H1 (cell line): ENCODE data around the gene MYCBP2. TPM values are rescaled to one million over a fixed set of nuclear protein-coding genes. Genes with fewer than 3 reads are reported as not detected.

Experiments
- CTCF ChIA-PET: fragments of 300-600 bp; sonication (Branson Sonifier 250); formaldehyde crosslinking; loops from one replicate; lab custom pipeline; 2021; ENCODE audit not compliant: partially characterized antibody; lab: Charles Lee
- POLR2A ChIA-PET: fragments of 300-600 bp; sonication (Branson Sonifier 250); formaldehyde crosslinking; loops from one replicate; lab custom pipeline; 2021; ENCODE audit warnings: inconsistent platforms; ENCODE audit not compliant: partially characterized antibody; lab: Charles Lee
- DNase-seq, 2 experiments: peaks; one replicate each; pipeline versions ENCODE4 v3.0.0 to v3.0.0-alpha.2; 2010 to 2022; ENCODE audit warnings: low spot score in 2 of 2, low read depth in 1 of 2, mixed read lengths in 1 of 2
- FAIRE-seq: peaks from 2 replicates; lab custom pipeline; 2011; peaks lifted over from hg19 to GRCh38; lab: Jason Lieb, UNC
- H2AFZ ChIP-seq: 2 replicates; pipeline ENCODE4 v1.8.1; 2012; ENCODE audit warnings: low read length, inconsistent platforms
- H2AK5ac ChIP-seq: 2 replicates; pipeline ENCODE4 v1.6.1; 2013; ENCODE audit warnings: low read depth, low read length
- H2BK120ac ChIP-seq: replicated peaks from 2 replicates; pipeline ENCODE3; 2013; ENCODE audit warnings: low read depth, low read length, inconsistent platforms
- H2BK12ac ChIP-seq: 2 replicates; pipeline ENCODE4 v1.6.1; 2013; ENCODE audit warnings: low read depth, low read length
- H2BK15ac ChIP-seq: 2 replicates; pipeline ENCODE4 v1.6.1; 2013; ENCODE audit warnings: low read length
- H2BK20ac ChIP-seq: 2 replicates; pipeline ENCODE4 v1.6.1; 2013; ENCODE audit warnings: low read length
- H2BK5ac ChIP-seq: 2 replicates; pipeline ENCODE4 v1.6.1; 2013; ENCODE audit warnings: low read depth, low read length
- H3K14ac ChIP-seq: 2 replicates; pipeline ENCODE4 v1.6.1; 2013; ENCODE audit warnings: inconsistent platforms; ENCODE audit not compliant: insufficient read length
- H3K18ac ChIP-seq: 2 replicates; pipeline ENCODE4 v1.6.1; 2013; ENCODE audit warnings: low read length; ENCODE audit errors: extremely low read depth
- H3K23ac ChIP-seq: 2 replicates; pipeline ENCODE4 v1.6.1; 2013; ENCODE audit warnings: inconsistent platforms; ENCODE audit not compliant: insufficient read length
- H3K23me2 ChIP-seq: 2 replicates; pipeline ENCODE4 v1.6.1; 2013; ENCODE audit warnings: low read depth, low read length
- H3K27ac ChIP-seq: 2 replicates; pipeline ENCODE4 v1.6.1; 2011; ENCODE audit warnings: low read depth, low read length, inconsistent platforms
- H3K27me3 ChIP-seq, 4 experiments: replicated peaks in 1 of 4; 1 replicate in 1 of 4; 2 replicates in 3 of 4; pipeline versions ENCODE4 v1.6.1 to v1.8.1; 2011 to 2013; ENCODE audit warnings: low read length in 3 of 4, mild to moderate bottlenecking in 3 of 4, inconsistent platforms in 2 of 4, mixed read lengths in 2 of 4, moderate library complexity in 1 of 4; ENCODE audit not compliant: control insufficient read depth in 3 of 4, insufficient read depth in 3 of 4; ENCODE audit errors: extremely low read depth in 1 of 4
- H3K36me3 ChIP-seq, 4 experiments: 2 replicates each; pipeline versions ENCODE4 v1.6.1 to v1.8.1; 2011 to 2013; ENCODE audit warnings: mild to moderate bottlenecking in 4 of 4, low read length in 3 of 4, moderate library complexity in 2 of 4, control low read depth in 1 of 4, inconsistent platforms in 1 of 4; ENCODE audit not compliant: insufficient read depth in 4 of 4, control insufficient read depth in 2 of 4
- H3K4ac ChIP-seq: replicated peaks from 2 replicates; pipeline ENCODE3; 2013; ENCODE audit warnings: low read length, low read depth, mixed read lengths, inconsistent platforms; ENCODE audit not compliant: insufficient read length
- H3K4me1 ChIP-seq, 4 experiments: replicated peaks in 1 of 4; 1 replicate in 1 of 4; 2 replicates in 3 of 4; pipeline versions ENCODE4 v1.6.1 to v1.8.1; 2011 to 2013; ENCODE audit warnings: low read length in 3 of 4, inconsistent platforms in 2 of 4, mixed read lengths in 1 of 4; ENCODE audit not compliant: insufficient read depth in 4 of 4, control insufficient read depth in 3 of 4
- H3K4me2 ChIP-seq, 2 experiments: 2 replicates each; pipeline versions ENCODE4 v1.6.1 to v1.8.1; 2011 to 2013; ENCODE audit warnings: low read depth in 2 of 2, low read length in 2 of 2, control low read depth in 1 of 2, inconsistent platforms in 1 of 2, mild to moderate bottlenecking in 1 of 2; ENCODE audit not compliant: insufficient read depth in 1 of 2
- H3K4me3 ChIP-seq, 4 experiments: fragments of 200-600, 300-600 bp in 1 of 4; sonication (generic), shearing (Covaris generic), sonication (Bioruptor Twin) in 1 of 4; 2 replicates each; pipeline versions ENCODE4 v1.5.1 to v1.8.1; 2011 to 2016; ENCODE audit warnings: low read length in 4 of 4, low read depth in 3 of 4, control low read depth in 2 of 4, inconsistent platforms in 2 of 4, mild to moderate bottlenecking in 2 of 4, mixed read lengths in 1 of 4, moderate library complexity in 1 of 4; ENCODE audit not compliant: insufficient read depth in 2 of 4; ENCODE audit errors: extremely low read depth in 1 of 4
- H3K56ac ChIP-seq: replicated peaks from 2 replicates; pipeline ENCODE3; 2013; ENCODE audit warnings: low read depth, mild to moderate bottlenecking, mixed read lengths, low read length, inconsistent platforms; ENCODE audit not compliant: insufficient read length
- H3K79me1 ChIP-seq: 2 replicates; pipeline ENCODE4 v1.6.1; 2013; ENCODE audit warnings: low read depth, low read length, control low read depth
- H3K79me2 ChIP-seq, 2 experiments: 2 replicates each; pipeline versions ENCODE4 v1.6.1 to v1.8.1; 2012 to 2013; ENCODE audit warnings: low read length in 2 of 2, mild to moderate bottlenecking in 2 of 2, inconsistent platforms in 1 of 2; ENCODE audit not compliant: insufficient read depth in 2 of 2, control insufficient read depth in 1 of 2
- H3K9ac ChIP-seq, 4 experiments: replicated peaks in 1 of 4; 1 replicate in 1 of 4; 2 replicates in 3 of 4; pipeline versions ENCODE4 v1.6.1 to v1.8.1; 2011 to 2013; ENCODE audit warnings: low read depth in 3 of 4, low read length in 3 of 4, control low read depth in 2 of 4, mild to moderate bottlenecking in 2 of 4, moderate library complexity in 2 of 4, inconsistent platforms in 1 of 4; ENCODE audit errors: extremely low read depth in 1 of 4
- H3K9me3 ChIP-seq, 2 experiments: 2 replicates each; pipeline versions ENCODE4 v1.6.1 to v1.8.1; 2012 to 2013; ENCODE audit warnings: mild to moderate bottlenecking in 2 of 2, moderate library complexity in 2 of 2, control low read depth in 1 of 2, inconsistent platforms in 1 of 2, low read depth in 1 of 2, low read length in 1 of 2, mixed read lengths in 1 of 2; ENCODE audit not compliant: insufficient read depth in 2 of 2
- H4K20me1 ChIP-seq, 2 experiments: replicated peaks in 1 of 2; 2 replicates each; pipeline versions ENCODE3 to v1.8.1; 2011 to 2013; ENCODE audit warnings: inconsistent platforms in 2 of 2, low read length in 2 of 2, mild to moderate bottlenecking in 1 of 2; ENCODE audit not compliant: insufficient read depth in 2 of 2, control insufficient read depth in 1 of 2
- H4K5ac ChIP-seq: 2 replicates; pipeline ENCODE4 v1.6.1; 2013; ENCODE audit warnings: low read length, low read depth, mixed read lengths, inconsistent platforms; ENCODE audit not compliant: insufficient read length
- H4K8ac ChIP-seq: 2 replicates; pipeline ENCODE4 v1.8.0; 2013; ENCODE audit warnings: mild to moderate bottlenecking, moderate library complexity, low read length, inconsistent platforms; ENCODE audit not compliant: insufficient read depth; ENCODE audit errors: extremely low read depth
- H4K91ac ChIP-seq: replicated peaks from 2 replicates; pipeline ENCODE3; 2013; ENCODE audit warnings: low read length, mixed read lengths, inconsistent platforms; ENCODE audit not compliant: insufficient read length
- ATF2 ChIP-seq: IDR thresholded peaks from 2 replicates; pipeline ENCODE4 v1.6.1; 2012; ENCODE audit warnings: low read length, inconsistent platforms
- BCL11A ChIP-seq, 2 experiments: IDR thresholded peaks; one replicate each; pipeline ENCODE4 v1.6.1; 2011; ENCODE audit warnings: low read depth in 2 of 2, low read length in 2 of 2, mild to moderate bottlenecking in 2 of 2
- CBX5 ChIP-seq: fragments of 300-800, 300-1000 bp; sonication (generic); IDR thresholded peaks from 2 replicates; pipeline ENCODE4 v1.7.1; 2016; ENCODE audit warnings: antibody characterized with exemption, low read length, low read depth
- GABPA ChIP-seq: IDR thresholded peaks from 2 replicates; pipeline ENCODE4 v1.6.1; 2011; ENCODE audit warnings: mild to moderate bottlenecking, low read length, moderate library complexity, borderline replicate concordance; ENCODE audit not compliant: insufficient read depth
- POLR2A ChIP-seq, 2 experiments: IDR thresholded peaks; 1 replicate in 1 of 2; 2 replicates in 1 of 2; pipeline ENCODE4 v1.6.1; 2011; ENCODE audit warnings: low read depth in 2 of 2, low read length in 2 of 2, mild to moderate bottlenecking in 2 of 2; ENCODE audit errors: control extremely low read depth in 1 of 2
- POLR2AphosphoS5 ChIP-seq: IDR thresholded peaks from 2 replicates; pipeline ENCODE4 v1.6.1; 2011; ENCODE audit warnings: low read depth, low read length
- TEAD4 ChIP-seq: IDR thresholded peaks from 2 replicates; pipeline ENCODE4 v1.6.1; 2012; ENCODE audit warnings: low read depth, low read length, inconsistent platforms, mixed read lengths
- WGBS, 2 experiments: shearing (Covaris generic) in 1 of 2; methylation state at CpG; one replicate each; pipeline versions ENCODE4 v1.1.6 to v1.1.7; 2013 to 2015; ENCODE audit warnings: low lambda C conversion rate in 2 of 2, mixed read lengths in 2 of 2, inconsistent platforms in 1 of 2, low coverage in 1 of 2, missing lambda C conversion rate in 1 of 2; ENCODE audit not compliant: insufficient replicate concordance in 2 of 2, insufficient coverage in 1 of 2, insufficient read length in 1 of 2; ENCODE audit errors: extremely low coverage in 1 of 2, missing lambda C conversion rate in 1 of 2; 5-methylcytosine and 5-hydroxymethylcytosine counted together
- polyA plus RNA-seq, 7 experiments: library from polyadenylated mRNA; depleted of rRNA in 3 of 7; stranded (reverse) in 5 of 7; unstranded in 2 of 7; fragments of >200 nt in 5 of 7; fragments of 200-250 nt in 2 of 7; gene quantifications; 1 replicate in 5 of 7; 2 replicates in 1 of 7; 4 replicates in 1 of 7; pipeline versions ENCODE4 v1.2.1 to v1.2.3, GENCODE V29; 2011 to 2013; ENCODE audit warnings: missing spikeins in 2 of 7, mixed read lengths in 2 of 7
- total RNA-seq: library from RNA; stranded (reverse); fragmentation: NEBNext Ultra II Directional; extraction: Animal tissue kit (Norgen Biotek cat#: 25700); gene quantifications from 2 replicates; pipeline ENCODE4 v1.2.1, GENCODE V29; 2021
- TF ChIP-seq, protein P1 (sequence below): IDR thresholded peaks from 2 replicates; pipeline ENCODE4 v1.6.1; 2012; ENCODE audit warnings: inconsistent platforms

MYCBP2 gene
- total and polyA plus RNA-seq, 2 of the 8 experiments (the other 6 are each of a cell fraction or from before 2014, with no cell fraction given): 19.0 to 52.1 TPM

DNA sequence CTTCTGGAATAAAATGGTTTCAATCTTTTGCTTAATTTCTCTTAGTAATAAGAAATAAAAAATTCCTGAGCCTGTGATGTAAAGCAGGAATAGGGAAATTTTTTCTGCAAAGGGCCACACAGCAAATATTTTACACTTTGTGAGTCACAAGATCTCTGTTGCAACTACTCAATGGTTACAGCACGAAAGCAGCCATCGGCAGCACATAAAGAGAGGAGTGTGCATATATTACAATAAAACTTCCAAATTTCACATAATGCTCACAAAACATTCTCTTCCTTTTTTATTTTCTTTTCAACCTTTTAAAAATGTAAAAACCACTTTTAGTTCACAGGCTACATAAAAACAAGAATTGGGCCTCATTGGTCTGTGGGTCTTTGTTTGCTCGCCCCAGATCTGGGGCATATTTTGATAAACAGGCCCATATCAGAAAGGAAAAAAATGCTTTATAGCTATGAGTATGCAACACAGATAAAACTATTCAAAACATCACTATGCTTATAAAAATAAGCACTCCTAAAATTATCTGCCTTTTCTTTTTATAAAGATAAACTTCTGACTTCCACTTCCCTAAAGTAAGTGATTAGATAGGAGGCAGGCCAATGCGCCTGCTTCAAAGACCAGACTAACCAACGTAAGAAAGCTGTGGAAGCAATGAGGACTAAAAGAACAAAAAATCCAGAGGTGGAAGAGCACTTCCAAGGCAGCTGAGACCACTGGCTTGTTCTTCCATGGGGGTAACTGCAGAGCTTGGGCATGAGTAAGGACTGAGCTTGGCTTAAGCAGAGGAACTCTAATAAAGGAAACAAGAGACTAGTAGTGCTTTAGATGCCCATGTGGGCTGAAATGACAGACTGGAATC is 26.5 kb downstream of the MYCBP2 start:
- ChIA-PET CTCF (interaction anchor here (0.8 to 1.3 kb wide), 3 partner anchors 9 to 265 kb away, joined by 3 to 5 read pairs (median 3); no protein-coding TSS in a partner anchor), POLR2A (no interaction called here)
- Histone ChIP-seq H2AFZ (no peak overlapping the region), H2BK120ac (no peak overlapping the region), H4K91ac (no peak overlapping the region), H2BK20ac (no peak overlapping the region), H3K4me3 (no peak overlapping the region), H3K4me1 (peaks cover 0 to 6% (median 0%) of the 10 kb centered on the region in 4 experiments; a peak in 3 of 7 replicates), H3K79me2 (peaks cover 0 to 81% of the 10 kb centered on the region in 2 experiments; a peak in 2 of 4 replicates), H2AK5ac (no peak overlapping the region), H3K23me2 (no peaks in the 10 kb centered on the region; the same call in 1 of the 2 replicates), H3K56ac (no peak overlapping the region), H3K27me3 (no peaks in the 10 kb centered on the region), H4K20me1 (no peaks in the 10 kb centered on the region), H2BK5ac (no peak overlapping the region), H3K9me3 (no peaks in the 10 kb centered on the region), H4K8ac (no peak overlapping the region), H3K36me3 (no peaks in the 10 kb centered on the region), H3K4ac (no peak overlapping the region), H3K9ac (no peak overlapping the region), H3K14ac (no peak overlapping the region), H3K79me1 (no peaks in the 10 kb centered on the region; the same call in 1 of the 2 replicates), H2BK12ac (no peak overlapping the region), H3K27ac (no peak overlapping the region), H3K23ac (no peak overlapping the region), H4K5ac (no peak overlapping the region), H3K4me2 (no peak overlapping the region), H2BK15ac (no peak overlapping the region), H3K18ac (0 out of 2 replicates have a peak overlapping the region, but pooled peaks have one; percentile 71)
- DNase-seq (no peak), FAIRE-seq (no peak)
- 84% methylated on average over 5 of the region's 5 CpGs; no CpG with 5 or more reads in 1 of the 2 experiments for WGBS, 2 experiments
- TF ChIP-seq POLR2AphosphoS5: no peak
- TF ChIP-seq, protein P1, sequence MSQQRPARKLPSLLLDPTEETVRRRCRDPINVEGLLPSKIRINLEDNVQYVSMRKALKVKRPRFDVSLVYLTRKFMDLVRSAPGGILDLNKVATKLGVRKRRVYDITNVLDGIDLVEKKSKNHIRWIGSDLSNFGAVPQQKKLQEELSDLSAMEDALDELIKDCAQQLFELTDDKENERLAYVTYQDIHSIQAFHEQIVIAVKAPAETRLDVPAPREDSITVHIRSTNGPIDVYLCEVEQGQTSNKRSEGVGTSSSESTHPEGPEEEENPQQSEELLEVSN: no peak
- no peak for TF ChIP-seq GABPA
- TF ChIP-seq POLR2A (IDR thresholded peaks at IDR 0.05; ENCODE audit: control extremely low read depth in 1 of 2, low read depth in 2 of 2, low read length in 2 of 2): no peak
- no peak for TF ChIP-seq CBX5
- no peak for TF ChIP-seq TEAD4
- TF ChIP-seq BCL11A (IDR thresholded peaks at IDR 0.05; ENCODE audit: low read depth in 2 of 2, low read length in 2 of 2): no peak
- no peak for TF ChIP-seq ATF2
